Muscle of back (tissue), 11 donors: ENCODE measurements around the gene UVRAG. TPM values are rescaled to one million over a fixed set of nuclear protein-coding genes. Genes with fewer than 3 reads are reported as not detected.
"Not testable (repeated sequence)": the region's sequence is repeated elsewhere in the genome, so short reads cannot be mapped to it uniquely, and the experiment has no call there.

Experiments used
- DNase-seq, 3 donors: peaks; one replicate each; pipeline versions ENCODE4 v3.0.0 to v3.0.0-alpha.2; 2013
- polyA plus RNA-seq, 10 donors: library from polyadenylated mRNA; unstranded; fragments of 120-200 nt; gene quantifications; one replicate each; pipeline ENCODE4 v1.2.1, GENCODE V29; 2013; ENCODE audit not compliant: insufficient read length in 10 of 10

Gene UVRAG
- polyA plus RNA-seq, 10 donors, result 7.6 to 11.1 (median 9.7) TPM

DNA sequence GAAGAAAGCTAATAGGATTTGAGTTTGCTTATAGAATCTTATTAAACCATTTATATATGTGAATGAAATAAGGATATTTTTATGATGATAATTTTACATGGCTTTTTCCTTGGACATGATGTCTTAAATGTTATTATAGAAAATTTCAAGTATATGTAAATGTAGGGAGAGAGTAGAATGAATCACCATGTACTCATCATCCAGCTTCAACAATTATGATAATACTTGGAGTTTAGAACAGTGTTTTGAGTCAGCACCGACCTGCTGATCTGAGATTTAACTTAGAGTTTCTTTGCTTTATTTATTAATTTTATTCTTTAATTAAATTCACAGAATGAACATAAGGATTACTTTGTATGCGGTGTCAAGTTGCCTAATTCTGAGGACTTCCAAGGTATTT lies 193.5 kb downstream of the UVRAG start:
- DNase-seq, result no peak

DNA sequence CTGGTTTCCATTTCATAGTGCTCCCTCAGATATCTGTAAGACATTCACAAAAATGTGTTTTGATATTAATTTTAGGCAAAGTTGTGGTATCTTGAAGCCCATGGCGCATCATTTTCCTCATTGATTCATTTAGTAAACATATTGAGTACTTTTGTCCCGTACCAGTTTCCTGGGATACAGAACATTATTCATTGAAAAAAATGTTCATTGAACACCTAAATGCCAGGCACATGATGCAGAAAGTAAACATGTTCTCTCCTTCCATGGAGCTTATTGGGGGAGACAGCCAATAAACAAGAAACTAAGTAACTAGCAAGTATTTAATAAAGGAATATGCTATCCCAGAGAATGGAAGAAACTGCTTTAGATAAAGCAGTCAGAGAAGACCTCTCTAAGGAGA lies 195.0 kb downstream of the UVRAG start:
- DNase-seq, result no peak

DNA sequence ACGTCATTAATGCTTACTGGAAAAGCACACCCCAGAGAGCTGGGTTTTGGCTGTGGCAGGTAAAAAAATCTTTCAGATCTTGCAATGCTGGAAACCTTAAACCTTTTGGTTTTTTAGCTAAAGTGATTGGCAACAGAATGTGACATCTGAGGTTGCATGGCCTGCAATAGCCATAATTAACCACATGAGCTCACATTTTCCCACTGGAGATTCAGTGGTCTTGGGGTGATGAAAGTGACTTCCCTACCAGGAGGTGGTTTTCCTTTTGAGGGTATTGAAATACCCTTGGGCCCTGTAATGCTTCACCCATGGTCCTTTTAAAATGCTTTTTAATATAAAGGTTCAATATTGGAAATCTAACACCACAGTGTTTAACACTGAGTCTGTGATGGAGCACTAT lies 198.5 kb downstream of the UVRAG start:
- no peak for DNase-seq

DNA sequence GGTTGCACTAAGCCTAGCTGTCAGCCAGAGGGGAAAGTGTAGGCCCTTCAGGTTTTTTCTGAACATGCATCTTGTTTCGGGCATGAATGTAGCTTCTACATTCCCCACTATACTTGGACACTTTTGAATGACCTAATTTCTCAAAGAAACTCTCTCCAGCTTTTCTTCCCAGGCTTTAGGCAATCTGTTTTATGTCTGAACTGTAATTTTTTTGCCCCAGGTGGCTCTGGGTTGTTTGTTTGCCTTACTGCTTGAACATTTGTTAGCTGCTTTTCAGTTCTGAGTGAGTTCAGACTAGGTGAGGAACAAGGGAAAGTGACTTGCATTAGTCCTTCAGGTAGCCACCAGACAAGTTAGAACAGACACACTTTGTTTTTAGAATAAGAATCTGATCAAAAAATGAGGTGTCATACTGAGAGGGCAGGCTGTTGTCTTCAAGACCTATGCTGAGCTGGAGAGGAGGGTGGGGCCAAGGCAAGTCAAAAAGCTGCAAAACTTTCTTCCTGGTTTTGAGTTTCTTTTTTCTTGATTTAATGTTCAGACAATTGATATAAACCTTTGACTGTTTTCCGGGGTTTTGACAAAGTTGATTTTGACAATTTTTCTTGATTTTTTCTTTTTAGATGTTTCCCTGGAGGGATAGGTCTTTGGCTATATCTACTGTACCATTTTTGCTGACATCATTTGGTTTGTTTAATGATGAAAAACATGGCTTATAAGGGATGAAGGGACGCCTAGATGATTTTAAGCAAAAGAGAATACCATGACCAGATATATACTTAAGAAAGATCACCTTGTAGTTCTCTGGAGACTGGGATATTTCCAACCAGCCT lies 208.4 kb downstream of the UVRAG start:
- DNase-seq, result no peak

DNA sequence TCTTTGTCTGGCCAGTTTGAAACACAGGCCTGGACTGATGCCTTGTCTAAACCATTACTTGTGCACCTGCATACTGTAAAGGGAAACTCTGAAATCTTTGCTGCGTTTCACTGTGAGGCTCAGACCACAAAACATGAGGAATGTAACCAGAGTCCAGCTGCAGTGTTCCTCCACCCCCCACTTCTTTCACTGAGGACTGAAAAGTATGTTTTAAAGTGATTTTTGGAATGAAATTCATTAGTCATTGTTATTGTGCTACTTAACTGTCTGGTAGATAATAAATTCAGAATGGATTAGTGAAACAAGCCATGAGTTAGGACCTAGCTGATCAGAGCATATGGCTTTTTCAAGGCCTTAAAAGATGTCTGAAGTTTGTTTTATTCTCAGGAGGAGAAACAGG lies 210.1 kb downstream of the UVRAG start:
- DNase-seq, result peak; percentile 62 to 84 (median 80)

DNA sequence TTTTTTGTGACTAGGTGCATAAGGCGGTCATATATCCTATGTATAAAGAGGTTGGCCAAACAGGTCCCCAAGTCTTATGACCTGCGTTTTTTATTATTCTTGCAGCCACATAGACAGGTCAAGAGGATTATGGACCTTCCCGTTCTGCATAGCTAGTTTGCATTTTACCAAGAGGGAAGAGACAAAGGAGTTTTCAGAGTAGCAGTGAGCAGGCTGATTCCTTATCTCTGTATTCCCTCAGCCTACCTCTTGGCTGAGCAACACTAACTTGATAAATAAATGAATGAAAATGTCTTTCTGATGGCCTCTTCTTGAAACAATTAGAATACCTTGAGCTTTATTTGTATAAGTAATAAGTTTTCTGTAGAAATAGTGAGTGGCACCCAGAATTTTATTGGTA lies 210.8 kb downstream of the UVRAG start:
- no peak for DNase-seq

DNA sequence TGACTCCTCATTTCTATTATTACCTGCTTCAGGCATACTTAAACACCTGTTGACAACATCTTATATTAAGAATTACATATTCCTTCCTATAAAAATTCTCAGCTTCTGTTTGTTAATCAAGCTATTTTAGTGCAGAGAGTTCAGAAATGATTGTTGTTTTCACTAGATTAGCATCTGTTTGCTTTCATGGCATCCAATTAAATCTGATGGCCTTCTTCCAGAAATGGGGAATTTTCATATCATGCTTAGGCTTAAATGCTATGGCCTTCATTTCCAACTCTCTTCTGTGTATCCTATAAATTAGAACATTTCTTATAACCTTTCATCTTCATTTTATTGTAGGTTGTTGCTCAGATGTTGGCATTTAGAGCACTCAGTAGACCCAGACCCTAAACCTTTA lies 211.3 kb downstream of the UVRAG start:
- DNase-seq, result no peak

DNA sequence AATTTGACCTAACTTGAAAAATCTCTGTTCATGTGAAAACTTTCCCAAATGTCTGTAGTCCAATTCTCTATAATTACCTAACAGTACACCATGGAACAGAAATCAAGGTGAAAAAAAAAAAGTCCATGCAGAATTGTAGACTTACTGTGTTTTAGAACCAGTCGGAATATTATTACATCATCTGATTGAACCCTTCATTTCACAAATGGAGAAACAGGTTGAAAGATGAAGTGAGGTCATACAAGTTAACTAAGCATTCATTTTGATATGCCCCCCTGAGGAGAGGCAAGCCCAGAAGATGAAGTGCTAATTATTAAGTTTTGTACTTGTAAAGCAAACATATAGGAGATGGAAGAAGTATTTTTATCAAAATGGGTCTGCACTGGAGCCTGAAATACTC lies 211.9 kb downstream of the UVRAG start:
- DNase-seq, result no peak

DNA sequence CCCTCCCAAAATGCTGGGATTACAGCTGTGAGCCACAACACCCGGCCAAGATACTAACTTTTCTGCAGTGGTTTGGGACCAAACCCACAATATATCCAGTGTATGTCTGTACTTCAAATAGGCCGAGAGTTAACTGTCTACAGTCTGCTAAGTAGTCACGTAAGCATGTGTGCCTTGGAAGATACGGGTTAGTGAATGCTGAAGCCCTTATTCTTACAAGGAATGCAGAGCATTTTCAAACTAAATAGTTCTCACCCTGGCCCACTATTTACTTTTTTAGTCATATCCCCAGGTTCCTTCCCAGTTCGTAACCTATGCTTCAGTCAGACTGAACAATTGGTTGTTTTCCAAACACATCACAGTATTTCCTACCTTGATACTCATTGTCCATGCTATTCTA lies 215.3 kb downstream of the UVRAG start:
- no peak for DNase-seq

DNA sequence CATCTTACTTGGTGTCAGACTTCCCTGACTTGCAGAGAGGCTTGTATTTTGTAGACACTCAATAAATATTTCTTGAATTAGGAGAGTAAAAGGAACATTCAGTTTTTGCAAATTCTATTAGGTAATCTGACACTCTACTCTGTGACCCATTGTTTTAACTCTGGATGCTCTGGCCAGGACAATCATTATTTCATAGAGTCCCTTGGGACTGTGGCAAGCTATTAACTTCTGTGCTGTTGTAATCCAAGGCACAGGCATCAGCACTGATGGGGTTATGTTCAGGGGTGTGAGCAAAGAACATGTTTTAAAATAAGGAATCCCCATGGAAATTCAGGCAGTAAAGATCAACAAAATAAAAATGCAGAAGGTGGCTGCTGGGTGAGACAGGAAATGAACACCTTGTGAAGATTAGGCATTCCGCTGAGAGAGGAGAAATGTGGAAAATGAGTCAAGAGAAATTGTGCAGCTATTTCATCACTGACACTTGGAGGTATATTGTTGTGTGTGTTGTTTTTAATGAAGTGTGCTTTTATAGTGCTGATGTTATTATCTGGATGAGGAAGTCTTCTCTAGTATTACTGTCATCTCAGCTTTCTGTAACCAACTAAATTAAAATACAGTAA lies 216.1 kb downstream of the UVRAG start:
- DNase-seq, result no peak

DNA sequence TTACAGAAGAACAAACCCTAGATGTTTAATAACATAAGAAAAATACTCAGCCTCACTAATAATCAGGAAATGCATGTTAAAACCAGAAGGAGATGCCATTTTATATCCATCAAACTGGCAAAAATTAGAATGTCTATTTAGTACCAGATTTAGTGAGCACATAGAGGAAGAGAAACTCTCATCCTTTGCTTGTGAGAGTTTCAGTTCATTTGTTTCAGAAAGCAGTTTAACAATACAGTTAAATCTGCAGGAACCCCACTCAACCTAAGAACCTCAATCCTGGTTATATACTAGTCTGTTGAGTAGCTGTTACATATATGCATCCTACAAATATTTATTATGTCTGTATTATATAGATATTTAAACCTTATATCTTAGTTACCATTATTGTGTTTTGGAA lies 218.7 kb downstream of the UVRAG start:
- DNase-seq, result no peak

DNA sequence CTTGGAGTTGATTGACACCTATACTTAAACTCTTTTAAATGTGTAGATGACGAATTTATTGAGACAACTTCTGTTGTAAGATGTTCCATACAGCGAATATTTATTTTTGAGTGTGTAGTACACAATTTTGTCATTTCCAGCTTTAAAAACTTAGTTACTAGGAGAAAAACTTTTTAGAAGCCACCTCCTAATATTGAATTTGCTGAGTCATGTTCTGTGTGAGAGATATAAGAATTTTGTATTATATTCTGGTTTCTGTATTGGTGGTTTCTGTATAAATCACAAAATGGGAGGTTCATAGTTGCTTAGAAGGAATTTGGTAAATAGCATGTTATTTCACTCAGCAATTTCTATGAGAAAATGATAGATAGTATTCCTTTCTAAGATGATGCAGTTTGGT lies 220.0 kb downstream of the UVRAG start:
- no peak for DNase-seq

DNA sequence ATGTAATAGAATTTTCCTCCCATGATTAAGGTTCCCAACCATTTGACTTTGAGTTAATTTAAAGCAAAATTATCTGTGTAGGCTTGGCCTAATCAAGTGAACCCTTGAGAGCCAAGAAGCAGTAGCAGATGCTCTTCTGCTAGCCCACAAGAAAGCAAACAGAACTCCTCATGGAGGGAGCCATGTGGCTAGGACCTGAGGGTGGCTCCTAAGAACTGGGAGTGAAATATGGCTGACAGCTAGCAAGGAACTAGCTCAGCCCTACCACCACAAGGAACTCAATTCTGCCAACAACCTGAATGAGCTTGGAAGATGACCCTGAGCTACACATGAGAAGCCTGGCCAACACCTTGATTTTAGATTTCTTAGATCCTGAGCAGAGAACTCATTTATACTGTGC lies 223.6 kb downstream of the UVRAG start:
- DNase-seq, result no peak

DNA sequence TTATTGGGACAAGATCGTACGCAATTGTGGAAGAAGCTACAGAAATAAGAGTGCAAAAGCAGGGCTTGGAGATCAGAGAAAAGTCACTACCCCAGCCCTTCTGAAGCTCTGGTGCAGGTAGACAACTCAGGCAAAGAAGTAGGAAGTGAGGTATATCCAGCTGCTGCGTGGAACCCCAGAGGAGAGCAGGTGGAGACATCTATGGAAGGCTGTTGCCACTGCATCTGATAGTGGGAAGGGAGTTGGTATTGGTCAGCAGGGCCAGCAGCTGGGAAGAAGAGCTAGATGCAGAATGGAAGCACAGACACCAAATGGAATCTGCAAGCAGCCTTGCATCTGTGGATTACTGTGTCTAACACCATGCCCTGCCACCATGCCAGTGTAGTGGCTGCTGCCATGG lies 226.2 kb downstream of the UVRAG start:
- DNase-seq, result no peak

DNA sequence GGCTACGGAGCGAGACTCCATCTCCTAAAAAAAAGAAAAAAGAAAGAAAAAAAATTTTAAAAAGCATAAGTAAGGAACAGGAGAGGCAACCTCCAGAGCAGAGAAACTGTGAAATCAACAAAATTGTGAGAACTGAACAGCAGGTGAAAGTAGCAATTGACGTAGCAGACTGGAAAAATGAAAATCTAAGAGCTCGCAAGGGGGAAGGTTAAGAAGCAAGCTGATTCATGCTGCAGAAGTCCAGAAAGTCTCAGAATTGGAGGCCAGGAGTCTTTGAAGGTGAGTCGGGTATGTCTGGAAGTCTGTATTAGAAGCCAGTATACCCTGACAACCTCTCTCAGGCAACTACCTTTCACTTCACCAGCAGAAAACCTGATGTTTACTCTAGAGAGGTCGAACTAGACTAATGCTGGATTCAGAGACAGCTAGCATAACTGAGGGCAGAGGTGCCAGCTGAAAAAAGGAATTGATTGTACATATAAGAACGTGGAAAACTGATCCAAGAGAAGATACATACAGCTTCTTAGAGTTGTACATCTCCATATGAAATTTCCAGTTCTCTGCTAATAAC lies 229.8 kb downstream of the UVRAG start:
- no peak for DNase-seq

DNA sequence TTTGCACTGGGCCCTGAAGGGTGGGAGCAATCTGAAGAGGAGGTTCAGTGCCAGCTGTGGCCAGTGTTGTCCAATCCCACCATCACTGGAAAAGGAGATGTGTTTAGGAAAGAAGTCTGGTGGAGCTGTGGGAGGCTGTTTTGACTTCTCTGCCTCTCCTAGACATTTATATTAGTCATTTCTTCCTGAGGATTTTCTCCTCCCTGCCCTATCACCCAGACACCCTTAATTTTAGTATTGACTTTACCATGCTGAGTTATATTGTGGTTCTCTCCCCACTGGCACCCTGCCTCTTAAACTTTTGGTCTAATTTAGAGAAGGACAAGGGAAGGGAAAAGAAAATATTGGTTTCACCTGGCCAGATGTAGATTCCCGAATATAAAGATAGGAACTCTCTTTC lies 232.2 kb downstream of the UVRAG start:
- DNase-seq, result no peak

DNA sequence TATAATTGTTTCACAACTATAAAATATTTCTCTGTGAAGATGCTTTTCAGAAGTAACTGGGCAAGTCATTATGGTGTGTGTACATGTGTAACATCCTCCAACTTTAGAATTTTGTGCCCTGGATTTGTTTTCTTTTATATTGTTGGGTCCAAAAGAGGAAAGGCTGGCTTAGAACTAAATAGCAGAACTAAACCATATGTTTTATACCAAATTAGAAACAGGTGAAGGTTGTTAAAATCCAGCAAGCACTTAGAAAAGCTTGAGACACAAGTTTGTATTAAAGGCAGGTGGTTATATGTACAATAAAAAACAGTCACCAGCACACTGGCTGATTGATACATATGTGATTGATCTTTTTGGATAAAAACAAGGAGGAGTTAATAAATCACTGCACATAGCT lies 232.8 kb downstream of the UVRAG start:
- peak in 1 of 3 donors; percentile 57 for DNase-seq

DNA sequence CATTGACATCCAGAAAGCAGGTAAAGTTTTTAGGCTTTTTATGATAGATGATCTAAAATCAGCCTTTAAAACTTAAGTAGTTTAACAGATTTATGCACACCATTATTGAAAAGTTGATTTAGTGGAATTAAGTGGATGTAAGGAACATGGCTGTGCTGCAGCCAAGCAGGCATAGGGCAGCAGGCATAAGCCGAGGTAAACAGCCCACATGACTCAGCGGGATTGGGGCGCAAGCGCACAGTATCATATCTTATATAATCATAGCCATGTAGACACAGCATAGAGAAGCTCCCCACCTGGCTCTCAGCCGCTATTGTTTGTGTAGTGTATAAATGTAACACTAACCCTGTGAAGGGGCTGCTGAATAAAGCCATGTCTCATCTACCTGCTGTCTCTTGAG lies 233.8 kb downstream of the UVRAG start:
- peak in 1 of 3 donors; percentile 37 for DNase-seq

DNA sequence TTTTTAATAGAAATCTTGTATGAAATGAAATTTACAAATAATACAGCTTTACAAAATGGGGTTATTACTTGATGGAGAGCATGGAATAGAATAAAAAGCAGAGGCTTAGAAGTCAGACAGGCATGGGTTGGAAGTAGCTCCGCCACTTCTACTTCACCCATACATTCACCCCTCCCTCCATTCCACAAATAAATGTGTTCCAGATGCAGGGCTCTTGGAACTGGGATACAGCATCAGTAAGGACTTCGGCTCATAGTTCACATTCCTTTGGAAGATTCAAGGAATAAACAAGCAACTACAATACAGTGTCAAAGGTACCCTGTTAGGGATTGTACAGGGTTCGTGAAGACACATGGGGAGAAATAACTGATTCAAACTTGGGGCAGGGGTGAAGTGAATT lies 234.5 kb downstream of the UVRAG start:
- peak in 1 of 3 donors; percentile 37 for DNase-seq

DNA sequence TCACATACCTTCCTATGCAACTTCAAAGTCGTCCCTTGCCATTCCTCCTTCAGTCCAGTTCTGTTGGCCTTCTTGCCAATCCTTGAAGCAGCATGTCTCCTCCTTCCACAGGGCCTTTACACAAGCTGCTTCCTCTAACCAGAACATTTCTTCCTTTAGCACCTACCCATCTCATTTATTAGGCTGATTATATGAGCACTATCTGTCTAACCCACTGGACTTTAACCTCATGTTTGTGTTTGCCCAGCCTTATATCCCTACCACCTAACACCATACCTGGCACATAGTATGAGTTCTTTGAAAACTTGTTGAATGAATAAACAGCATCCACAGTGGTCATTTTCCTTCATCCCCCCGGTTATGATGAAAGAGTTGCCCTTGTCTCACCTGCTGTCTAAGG lies 236.9 kb downstream of the UVRAG start:
- no peak for DNase-seq

DNA sequence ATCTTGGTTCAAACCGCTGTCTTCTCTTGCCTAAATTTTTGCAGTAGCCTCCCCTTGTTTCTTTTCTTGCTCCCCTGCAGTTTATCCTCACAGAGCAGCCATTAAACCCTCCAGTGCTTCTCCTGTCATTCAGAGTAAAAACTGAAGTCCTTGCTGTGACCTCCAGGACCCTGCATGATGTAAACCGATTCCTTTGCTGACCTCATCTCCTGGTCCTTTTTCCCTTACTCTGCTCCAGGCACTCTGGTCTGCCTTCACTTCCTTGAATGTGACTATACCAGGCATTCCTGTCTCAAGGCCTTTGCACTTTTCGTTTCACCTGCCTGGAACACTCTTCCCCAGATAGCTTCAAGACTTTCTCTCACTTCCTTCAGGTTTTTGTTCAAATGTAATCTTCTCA lies 239.3 kb downstream of the UVRAG start:
- DNase-seq, result no peak

DNA sequence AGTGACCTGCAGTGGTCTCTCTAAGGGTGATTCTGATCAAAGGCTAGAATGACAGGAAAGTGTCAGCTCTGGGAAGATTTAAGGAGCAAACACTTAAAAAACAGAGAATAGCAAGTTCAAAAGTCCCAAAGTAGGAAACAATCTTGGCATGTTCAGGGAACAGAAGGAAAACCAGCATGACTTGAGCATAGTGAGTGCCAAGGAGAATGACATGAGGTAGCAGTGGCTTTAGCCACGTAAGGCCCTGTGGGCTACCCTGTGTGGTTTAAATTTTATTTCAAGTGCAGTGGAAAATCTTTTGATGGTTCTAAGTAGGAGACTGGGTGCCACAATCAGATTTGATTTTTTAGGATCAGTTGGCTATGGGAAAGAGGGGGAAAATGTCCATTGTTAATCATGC lies 241.9 kb downstream of the UVRAG start:
- no peak for DNase-seq

DNA sequence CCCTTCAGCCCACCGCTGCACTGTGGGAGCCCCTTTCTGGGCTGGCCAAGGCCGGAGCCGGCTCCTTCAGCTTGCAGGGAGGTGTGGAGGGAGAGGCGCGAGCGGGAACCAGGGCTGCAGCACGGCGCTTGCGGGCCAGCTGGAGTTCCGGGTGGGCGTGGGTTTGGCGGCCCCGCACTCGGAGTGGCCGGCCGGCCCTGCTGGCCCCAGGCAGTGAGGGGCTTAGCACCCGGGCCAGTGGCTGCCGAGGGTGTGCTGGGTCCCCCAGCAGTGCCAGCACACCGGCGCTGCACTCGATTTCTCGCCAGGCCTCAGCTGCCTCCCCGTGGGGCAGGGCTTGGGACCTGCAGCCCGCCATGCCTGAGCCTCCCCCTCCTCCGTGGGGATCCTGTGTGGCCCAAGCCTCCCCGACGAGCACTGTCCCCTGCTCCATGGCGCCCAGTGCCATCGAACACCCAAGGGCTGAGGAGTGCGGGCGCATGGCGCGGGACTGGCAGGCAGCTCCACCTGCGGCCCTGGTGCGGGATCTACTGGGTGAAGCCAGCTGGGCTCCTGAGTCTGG lies 245.5 kb downstream of the UVRAG start:
- DNase-seq, result not testable (repeated sequence)
